ENCODE data around the gene TOB1.

- TF ChIP-seq RAD21 (IDR thresholded peaks at IDR 0.05; ENCODE audit: low read depth), result no peak
- no peak for TF ChIP-seq REST (IDR thresholded peaks at IDR 0.05; ENCODE audit: low read depth)
- no peak for TF ChIP-seq MAX (IDR thresholded peaks at IDR 0.05)
- no peak for TF ChIP-seq TCF12 (IDR thresholded peaks at IDR 0.05; ENCODE audit: low read depth)
- TF ChIP-seq FOXM1 (IDR thresholded peaks at IDR 0.05; ENCODE audit: borderline replicate concordance, low read depth), result no peak
- TF ChIP-seq EP300 (IDR thresholded peaks at IDR 0.05; ENCODE audit: borderline replicate concordance), result no peak
- TF ChIP-seq YY1 (IDR thresholded peaks at IDR 0.05; ENCODE audit: low read depth), result no peak
- TF ChIP-seq EGR1 (IDR thresholded peaks at IDR 0.05), result no peak
- no peak for TF ChIP-seq ZBTB7A (IDR thresholded peaks at IDR 0.05; ENCODE audit: low read depth)
- TF ChIP-seq CEBPB (IDR thresholded peaks at IDR 0.05), result no peak
- TF ChIP-seq TAF1 (IDR thresholded peaks at IDR 0.05; ENCODE audit: low read depth), result no peak
- no peak for TF ChIP-seq USF1 (IDR thresholded peaks at IDR 0.05)
Measured at GRCh38 chr17:50813583-50813982, 52.6 kb downstream of the TOB1 start.

All from Ishikawa (cell line).